Suppressor macrophage treated with lipopolysaccharide for 1 hour (primary cell): ENCODE measurements around the gene ANKRD17.

Experiments used
- DNase-seq, 3 donors: peaks; one replicate each; pipeline ENCODE4 v3.0.0-alpha.2; 2020 to 2022

The ANKRD17 gene

DNA sequence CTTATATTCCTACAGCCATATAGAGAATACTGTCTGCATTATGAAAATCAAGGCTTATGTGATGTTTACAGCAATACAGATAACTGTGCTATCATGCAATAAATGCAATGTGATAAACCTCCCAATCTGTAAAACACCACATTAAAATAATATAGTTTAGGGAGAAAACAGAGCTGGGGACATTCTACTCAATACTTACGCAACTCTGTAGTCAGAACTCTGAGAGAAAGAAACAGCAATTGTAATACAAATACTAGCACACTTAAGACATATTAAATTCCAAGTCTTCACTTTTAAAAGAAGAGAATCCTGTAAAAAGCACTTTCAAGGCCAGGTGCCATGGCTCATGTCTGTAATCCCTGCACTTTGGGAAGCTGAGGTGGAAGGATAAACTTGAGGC, 61.4 kb downstream of the ANKRD17 start:
- DNase-seq, result no peak

DNA sequence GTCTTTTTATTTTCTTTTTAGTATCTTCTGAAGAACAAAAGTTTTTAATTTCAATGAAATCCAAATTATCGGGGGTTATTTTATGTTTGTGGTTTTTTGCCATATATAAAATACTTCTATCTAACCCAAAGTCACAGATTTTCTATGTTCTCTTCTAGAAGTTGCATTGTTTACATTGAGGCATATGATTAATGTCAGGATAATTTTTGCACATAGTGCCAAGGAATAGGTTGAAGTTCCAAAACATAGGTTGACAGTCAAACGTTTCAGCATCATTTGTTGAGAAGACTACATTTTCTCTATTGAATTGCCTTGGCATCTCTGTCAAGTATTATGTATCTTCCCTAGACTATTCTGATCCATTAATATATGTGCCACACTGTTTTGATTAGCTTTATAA, 64.5 kb downstream of the ANKRD17 start:
- DNase-seq, result no peak

DNA sequence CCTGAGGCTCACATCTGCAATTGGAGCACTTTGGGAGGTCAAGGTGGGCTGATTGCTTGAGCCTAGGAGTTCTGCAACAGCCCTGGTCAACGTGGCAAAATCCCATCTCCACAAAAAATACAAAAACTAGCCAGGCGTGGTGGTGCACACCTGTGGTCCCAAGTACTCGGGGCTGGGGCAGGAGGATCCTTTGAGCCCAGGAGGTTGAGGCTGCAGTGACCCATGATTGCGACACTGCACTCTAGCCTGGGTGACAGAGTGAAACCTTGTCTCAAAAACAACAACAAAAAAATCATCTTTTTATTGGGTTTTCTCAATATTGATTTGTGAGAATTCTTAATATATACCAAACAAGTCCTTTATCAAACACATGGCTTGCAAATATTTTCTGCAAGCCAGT, 64.9 kb downstream of the ANKRD17 start:
- DNase-seq, result no peak

DNA sequence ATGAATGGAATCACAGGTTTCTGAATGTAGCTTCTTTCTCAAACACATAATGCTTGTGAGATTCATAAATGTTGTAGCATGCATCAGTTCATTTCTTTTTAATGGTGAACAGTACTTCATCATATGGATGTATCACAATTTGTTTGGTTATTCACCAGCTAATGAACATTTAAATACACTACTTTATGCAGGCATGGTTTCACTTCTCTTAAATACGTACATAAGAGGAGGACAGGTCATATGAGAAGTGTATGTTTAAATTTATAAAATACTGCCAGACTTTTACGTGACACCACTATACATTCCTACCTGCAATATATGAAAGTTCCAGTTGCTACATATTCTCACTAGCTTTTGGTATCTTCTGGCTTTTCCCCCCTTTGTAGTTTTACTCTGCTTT, 65.4 kb downstream of the ANKRD17 start:
- peak in 1 of 3 donors; percentile 28 for DNase-seq

DNA sequence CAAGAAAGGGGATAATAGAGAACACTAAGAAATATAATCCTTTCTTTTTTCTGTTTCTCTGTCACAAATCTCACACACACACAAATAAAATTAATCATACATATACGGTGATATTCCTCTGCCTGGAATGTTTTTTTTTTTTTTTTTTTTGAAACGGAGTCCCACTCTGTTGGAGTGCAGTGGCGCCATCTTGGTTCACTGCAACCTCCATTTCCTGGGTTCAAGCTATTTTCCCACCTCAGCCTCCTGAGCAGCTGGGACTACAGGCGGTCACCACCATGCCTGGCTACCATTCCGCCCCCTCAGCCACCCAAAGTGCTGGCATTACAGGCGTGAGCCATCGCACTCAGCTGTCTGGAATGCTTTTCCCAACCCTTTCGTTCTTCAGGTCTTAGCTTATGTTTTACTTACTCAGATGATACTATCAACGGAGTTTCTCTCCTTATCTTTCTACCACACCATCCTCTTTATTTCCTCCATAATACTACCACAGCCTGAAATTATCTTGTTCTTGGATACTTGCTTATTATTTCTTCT, 69.3 kb downstream of the ANKRD17 start:
- DNase-seq, result no peak

DNA sequence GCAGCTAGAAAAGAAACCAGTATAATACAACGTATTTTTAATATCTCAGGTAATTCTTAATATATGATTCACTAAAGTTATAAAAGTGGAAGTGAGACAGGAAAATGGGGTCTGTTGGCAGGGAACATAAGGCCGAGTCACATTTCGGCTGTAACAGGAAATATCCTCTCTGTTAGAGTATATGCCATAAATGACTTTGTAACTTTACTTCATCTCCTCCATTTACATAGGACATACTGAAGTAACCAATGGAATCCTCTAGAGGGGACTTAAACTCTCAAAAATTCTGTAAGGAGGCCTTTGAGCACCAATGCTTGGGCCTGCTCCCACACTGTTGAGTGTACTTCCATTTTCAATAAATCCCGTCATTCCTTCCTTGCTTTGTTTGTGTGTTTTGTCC, 71.3 kb downstream of the ANKRD17 start:
- DNase-seq, result peak in 2 of 3 donors; percentile 10 to 32

DNA sequence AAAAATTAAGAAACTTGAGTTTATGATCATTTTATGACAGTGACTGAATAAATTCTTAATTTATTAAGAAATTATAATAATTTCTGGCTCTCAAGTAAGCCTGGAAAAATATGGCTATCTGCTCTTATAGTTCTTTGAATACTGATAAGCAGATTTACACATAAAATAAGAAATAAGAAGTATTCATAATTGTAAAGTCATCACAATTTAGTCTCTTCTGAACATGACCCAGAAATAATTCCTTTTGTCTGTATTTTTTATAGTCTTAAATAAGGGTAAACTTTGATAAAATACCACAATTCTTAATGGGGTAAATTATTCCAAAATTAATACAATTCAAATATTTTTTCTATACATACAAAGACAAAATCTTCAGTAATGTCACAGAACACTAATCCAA, 72.7 kb downstream of the ANKRD17 start:
- no peak for DNase-seq

DNA sequence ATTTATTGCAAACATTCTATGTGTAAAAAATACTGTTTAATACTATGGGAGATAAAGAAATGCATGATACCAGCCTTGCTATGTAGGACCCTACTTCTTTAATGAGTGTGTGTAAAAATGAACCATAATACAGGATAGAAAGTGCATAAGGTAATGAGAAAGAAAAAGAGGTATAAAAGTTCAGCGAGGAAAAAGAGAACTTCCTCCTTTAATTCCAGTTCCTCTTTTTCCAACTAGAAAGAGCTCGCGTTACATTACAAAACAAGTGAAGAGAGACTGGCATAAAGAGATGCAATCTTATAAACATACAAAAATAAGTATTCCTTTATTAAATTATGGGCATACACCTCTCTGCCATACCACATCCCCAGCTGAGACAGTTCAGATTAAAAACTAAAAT, 77.4 kb downstream of the ANKRD17 start:
- peak; percentile 47 to 65 (median 59) for DNase-seq

DNA sequence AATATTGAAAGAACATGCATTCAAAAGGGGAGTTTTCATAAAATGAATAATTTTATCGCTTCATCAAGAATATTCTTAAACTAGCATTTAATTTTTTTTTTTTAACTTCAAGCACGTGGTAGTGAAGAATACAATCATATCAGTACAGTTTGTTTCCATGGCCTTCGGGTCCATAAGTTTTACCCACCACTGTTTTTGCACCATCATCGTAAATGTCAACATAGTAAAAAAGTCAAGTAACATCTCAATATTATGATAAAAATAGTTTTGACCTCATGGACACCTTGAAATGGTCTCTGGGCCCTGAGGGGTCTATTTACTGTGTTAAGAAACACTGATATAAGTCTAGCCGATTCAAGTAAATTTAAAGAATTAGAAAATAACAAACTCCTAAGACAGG, 80.2 kb downstream of the ANKRD17 start:
- peak in 1 of 3 donors; percentile 8 for DNase-seq

DNA sequence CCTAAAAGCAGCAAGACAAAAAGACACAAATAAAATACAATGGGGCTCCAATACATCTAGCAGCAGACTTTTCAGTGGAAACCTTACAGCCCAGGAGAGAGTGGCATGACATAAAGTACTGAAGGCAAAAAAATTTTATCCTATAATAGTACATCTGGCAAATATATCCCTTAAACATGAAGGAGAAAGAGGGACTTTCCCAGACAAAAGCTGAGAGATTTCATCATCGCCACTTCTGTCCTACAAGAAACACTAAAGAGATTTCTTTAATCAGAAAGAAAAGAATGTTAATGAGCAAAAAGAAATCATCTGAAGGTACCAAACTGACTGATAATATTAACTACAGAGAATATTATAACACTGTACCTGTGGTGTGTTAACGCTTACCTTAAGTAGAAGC, 86.4 kb downstream of the ANKRD17 start:
- peak; percentile 46 to 56 (median 56) for DNase-seq

DNA sequence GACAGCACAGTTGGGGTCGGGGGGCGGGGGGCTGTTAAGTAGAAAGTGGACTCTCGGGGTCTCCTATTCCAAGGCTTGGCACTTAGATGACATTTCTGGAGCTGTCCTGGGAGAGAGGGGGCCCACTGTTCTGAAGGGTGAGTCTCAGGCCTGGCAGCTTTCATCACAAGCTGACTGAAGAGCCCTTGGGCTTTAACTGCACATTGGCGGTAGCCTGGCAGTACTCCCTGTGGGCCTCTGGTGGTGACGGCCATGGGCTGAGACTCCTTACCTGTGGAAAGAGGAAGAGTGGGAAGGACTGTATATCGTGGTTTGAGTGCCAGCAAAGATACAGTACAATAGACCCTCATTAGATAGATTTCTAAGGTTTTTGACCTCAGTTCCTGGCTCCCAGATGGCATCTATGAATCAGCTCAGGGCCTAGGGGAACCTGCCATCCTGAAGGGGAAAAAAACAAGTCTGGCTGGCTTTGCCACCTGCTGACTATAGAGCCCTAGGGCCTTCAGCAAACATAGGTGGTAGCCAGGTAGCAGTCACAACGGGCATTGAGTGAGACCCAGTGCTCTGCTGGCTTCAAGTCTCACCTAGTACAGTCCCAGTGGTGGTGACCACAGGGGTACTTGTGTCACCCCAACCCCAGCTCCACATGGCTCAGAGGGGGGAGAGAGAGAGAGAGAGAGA, 87.9 kb downstream of the ANKRD17 start:
- DNase-seq, result no peak

DNA sequence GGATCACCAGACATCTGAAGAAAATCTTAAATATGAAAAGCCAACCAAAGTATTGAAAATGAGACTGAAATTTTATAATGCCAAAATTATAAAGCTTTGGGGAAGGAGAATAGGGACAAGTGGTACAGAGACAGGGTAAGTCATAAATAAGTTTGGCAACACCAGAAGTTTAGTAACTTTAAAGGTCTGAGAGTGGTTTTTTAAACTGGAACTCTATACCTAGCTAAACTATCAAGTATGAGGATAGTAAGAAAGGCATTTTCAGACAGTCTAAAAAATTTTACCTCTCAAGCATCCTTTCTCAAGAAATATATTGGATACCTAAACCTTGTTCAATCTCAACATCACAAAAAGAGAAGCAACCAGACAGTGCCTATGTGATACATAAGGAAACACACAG, 92.4 kb downstream of the ANKRD17 start:
- no peak for DNase-seq

DNA sequence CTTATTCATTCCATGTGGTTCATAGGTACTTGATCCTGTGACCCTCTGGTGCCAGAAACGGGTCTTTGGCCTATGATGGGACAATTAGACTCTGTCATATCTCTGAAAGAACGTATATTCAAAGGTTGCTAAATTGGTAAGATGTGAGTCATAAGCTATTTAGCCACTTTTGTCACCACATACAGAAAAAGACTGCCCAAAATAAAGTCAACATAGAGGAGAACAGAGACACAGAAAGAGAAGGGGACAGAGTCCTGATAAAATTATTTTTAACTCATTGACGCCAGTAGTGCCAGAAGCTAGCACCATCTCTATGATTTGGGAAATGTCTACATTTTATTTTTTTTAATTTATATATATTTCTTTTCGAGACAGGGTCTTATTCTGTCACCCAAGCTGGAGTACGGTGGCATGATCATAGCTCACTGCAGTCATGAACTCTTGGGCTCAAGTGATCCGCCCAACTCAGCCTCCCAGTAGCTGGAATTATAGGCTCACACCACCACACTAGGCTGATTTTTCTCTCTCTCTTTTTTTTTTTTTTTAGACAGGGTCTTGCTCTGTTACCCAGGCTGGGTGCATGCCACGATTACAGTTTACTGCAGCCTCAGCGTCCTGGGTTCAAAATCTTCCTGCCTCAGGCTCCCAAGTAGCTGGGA, 96.9 kb downstream of the ANKRD17 start:
- peak in 1 of 3 donors; percentile 7 for DNase-seq

DNA sequence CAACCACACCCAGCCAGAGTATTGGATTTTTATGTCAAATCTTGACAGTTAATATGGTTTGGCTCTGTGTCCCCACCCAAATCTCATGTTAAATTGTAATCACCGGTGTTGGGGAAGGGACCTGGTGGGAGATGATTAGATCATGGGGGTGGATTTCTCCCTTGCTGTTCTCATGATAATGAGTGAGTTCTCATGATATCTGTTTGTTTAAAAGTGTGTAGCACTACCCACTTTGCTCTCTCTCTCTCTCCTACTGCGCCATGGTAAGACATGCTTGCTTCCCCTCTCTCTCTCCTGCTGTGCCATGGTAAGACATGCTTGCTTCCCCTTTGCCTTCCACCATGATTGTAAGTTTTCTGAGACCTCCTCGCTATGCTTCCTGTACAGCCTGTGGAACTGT, 102.2 kb downstream of the ANKRD17 start:
- no peak for DNase-seq

DNA sequence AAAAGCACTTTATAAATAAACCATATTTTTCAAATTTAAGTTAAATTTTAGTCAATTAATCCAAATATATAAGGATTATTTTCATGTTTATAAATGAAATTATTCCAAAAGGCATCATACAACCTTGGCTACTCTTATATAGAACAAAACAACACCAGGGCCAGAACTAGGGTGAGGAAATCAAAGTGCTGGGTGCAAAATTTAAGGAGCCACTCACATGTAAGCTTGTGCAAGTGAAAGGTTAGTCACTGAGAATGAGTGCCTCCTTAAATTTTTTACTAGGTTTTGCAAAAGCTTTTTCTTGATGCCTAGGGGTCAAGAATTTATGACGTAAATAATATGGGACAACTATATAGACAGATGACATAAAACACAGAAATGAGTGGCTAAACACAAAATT, 105.7 kb downstream of the ANKRD17 start:
- no peak for DNase-seq

DNA sequence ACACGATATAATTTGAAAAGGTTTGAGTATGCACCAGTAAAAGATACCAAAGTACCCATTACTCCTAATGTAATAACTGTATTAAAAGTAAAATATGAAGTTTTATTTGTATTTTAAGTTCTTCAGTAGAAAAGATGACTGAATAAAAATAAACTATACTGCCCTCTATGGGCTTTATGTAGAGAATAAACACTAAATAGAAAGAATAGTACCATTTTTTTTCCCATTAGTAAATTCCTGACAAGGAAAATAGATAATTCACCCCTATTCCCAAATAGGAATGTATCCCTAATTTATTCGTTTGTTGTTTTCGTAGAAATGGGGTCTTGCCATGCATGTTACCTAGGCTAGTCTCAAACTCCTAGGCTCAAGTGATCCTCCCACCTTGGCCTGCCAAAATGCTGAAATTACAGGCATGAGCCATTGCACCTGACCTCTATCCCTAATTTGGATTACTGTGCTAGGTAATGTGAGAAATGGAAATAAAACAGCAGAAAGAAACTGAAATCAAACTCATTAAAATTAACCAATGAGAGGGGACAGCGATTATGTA, 115.5 kb downstream of the ANKRD17 start:
- peak in 2 of 3 donors; percentile 22 to 25 for DNase-seq

DNA sequence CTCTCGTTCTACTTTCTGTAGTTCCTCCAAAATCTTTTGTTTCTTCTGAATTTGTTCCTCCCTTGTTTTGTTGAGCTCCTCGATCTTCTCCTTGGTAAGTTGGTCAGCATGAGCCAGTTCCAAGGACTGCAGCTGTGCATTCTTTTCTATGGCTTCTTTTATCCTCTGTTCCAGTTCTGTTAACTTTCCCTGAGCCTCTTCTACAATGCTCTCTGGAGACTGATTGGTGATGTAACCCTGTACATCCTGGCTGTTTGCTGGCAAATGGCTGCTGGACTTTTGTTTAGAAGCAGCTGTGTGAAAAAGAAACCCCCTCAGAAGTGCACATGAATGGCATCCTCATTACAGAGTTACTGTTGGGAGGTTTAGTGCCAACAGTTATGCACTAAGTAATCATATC, 118.6 kb downstream of the ANKRD17 start:
- no peak for DNase-seq

DNA sequence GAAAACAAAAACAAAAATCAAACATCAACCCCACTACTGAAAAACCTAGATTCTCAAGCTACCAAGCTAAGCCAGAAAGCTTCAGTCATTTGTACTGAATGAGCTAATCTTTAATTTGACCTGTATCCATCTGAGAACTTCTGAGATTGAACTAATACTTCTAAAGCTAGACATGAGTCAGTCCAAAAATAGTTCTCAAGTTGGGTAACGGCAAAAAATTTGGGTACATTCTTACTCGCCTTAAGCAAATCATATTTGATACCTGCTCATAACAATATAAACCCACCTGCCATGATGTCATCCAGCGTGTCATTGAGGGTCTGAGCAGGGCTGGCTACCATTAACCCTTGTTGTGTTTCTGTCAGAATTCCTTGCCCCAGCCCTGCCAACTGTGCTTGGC, 119.4 kb downstream of the ANKRD17 start:
- DNase-seq, result no peak

DNA sequence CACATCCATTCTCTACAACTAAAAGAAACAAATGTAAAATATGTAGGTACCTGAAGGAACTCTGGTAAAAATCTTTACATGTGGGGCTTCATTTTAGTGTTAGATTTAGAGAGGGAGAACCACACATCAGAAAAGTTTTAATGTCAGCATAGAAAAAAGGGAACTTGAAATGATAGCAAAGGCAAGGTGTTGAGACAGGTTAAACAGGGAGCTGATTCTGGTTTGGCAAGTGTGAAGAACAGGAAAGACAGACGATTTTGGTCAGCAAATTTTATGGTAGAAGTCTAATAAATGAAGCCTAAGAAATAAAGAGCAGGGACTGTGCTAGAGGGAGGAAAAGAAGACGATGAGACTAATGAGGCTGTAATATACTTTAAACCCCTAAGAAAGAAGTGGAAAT, 121.5 kb downstream of the ANKRD17 start:
- no peak for DNase-seq

DNA sequence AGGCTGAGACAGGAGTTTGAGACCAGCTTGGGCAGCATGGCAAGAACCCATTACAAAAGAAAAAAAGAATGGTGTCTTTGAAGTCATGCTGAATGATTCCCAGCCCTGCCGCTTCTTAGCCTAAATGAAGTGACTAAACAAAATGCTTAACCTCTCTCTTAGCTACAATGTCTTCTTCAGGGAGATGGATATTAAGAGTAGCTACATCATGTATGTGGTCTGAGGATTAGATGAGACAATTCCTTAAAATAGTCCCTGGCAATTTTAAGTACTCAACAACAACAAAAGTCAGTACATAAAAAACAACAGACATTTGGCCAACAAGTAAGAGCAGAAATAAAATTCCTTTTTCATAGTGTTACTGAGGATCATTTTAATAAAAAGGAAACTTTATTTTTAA, 124.8 kb downstream of the ANKRD17 start:
- no peak for DNase-seq

DNA sequence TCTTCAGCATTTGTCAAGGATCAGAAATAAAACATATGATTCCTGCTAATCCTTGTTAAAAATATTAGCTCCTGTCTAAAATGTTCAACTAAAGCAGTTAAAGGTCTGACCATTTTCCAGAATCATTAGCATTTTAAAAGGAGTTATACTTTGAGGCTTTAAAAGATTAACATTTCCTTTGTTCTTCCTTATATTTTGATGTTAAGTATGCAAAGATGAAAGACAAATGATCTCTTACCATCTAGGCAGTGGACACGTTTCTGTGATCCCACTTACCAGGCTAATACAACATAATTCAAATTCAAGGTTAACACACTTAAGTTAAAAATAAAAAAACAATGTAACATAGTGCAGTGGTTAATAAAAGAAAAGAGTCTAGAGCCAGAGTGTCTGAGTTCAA, 127.3 kb downstream of the ANKRD17 start:
- DNase-seq, result no peak

DNA sequence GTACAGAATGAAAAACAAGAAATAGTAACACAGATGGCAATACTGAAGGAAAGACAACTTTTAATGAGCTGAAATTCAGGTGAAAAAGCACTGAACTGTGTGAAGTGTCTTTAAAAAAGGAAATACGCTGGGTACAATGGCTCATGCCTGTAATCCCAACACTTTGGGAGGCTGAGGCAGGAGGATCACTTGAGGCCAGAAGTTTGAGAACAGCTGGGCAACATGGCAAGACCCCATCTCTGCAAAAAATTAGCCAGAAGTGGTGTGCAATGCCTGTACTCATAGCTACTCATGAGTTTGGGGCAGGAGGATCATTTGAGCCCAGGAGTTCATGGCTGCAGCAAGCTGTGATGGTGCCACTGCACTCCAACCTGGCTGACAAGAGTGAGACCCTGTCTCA, 129.3 kb downstream of the ANKRD17 start:
- DNase-seq, result no peak

DNA sequence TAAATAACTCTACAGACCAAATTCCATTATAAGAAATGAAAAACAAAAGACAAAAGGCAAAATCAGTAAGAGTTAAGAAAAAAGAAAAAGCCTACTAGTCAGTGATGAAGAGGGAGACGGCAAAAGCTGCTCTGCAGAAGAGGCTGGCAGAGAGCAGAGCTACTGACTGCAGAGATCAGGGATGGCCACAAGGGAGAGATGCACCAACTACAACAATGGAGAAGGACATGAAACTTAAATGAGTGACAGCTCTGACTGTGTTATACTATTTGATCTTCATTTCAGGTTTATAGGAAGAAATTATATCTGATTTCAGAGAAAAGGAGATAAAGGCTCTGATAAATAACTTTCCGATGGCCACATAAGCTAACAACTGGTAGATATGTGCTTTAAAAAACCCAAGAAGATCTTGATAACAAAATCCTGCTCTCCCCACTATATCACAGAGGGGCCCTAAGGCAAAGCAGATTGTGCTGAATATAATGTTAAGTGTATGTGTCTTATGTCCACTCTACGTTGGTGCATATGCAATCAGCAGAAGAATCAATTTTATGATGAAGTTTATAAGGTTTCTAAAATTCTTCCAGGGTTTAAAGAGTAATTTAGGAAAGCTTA, 130.7 kb downstream of the ANKRD17 start:
- DNase-seq, result peak in 2 of 3 donors; percentile 13 to 27

DNA sequence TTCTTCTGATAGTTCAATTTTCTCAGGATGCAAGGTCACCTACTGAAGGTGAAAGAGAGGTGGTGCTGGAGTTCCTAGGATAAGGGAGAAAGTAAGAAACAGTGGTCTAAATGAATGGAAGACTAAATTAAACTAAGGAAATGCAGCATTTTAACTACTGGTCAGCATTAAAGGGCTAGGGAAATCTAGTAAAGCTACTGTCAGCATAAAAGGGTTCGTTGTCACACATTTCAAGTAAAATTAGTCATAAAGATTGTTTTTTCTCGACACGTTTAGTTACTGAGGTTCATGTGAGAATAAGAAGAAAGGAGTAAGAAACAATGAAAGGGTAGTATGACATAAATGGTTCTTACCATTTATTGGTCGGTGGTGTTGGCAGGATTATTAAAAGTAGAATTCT, 149.1 kb downstream of the ANKRD17 start:
- DNase-seq, result no peak
